Endothelial cell of umbilical vein (primary cell): ENCODE results near the gene RIF1. TPM values are rescaled to one million over a fixed set of nuclear protein-coding genes. Genes with fewer than 3 reads are reported as not detected.
A peak's percentile ranks its signal among the peaks of the same experiment; 100 is the strongest.
"Not testable (repeated sequence)": the region's sequence is repeated elsewhere in the genome, so short reads cannot be mapped to it uniquely, and the experiment has no call there.

Experiments
- BruUV-seq: library from RNA; stranded (reverse); fragments of 400-500 nt; replicated peaks from 2 replicates; lab custom pipeline; 2021; lab: Mats Ljungman, UMichigan
- CTCF ChIA-PET: fragments of 300-600, 350-600 bp; sonication (Branson Sonifier 250); formaldehyde crosslinking; loops from one replicate; lab custom pipeline; 2021; ENCODE audit warnings: antibody characterized with exemption, inconsistent platforms; lab: Charles Lee
- POLR2A ChIA-PET: fragments of 300-600, 350-600 bp; sonication (Branson Sonifier 250); formaldehyde crosslinking; loops from one replicate; lab custom pipeline; 2021; ENCODE audit warnings: antibody characterized with exemption, inconsistent platforms; lab: Charles Lee
- DNase-seq: peaks from one replicate; pipeline ENCODE4 v3.0.0-alpha.2; 2011; ENCODE audit warnings: low read depth, low spot score
- FAIRE-seq: peaks from 2 replicates; lab custom pipeline; 2011; peaks lifted over from hg19 to GRCh38; lab: Jason Lieb, UNC
- H2AFZ ChIP-seq: 2 replicates; pipeline ENCODE4 v1.6.0; 2012; ENCODE audit warnings: low read depth, low read length, control low read depth, inconsistent platforms
- H3K27ac ChIP-seq: 2 replicates; pipeline ENCODE4 v1.5.1; 2011; ENCODE audit warnings: low read depth, mild to moderate bottlenecking, control low read depth, low read length, moderate library complexity; ENCODE audit not compliant: insufficient read depth
- H3K27me3 ChIP-seq, 2 experiments: 2 replicates each; pipeline versions ENCODE4 v1.6.0 to v1.6.1; 2011; ENCODE audit warnings: low read length in 2 of 2, mixed read lengths in 1 of 2; ENCODE audit not compliant: control insufficient read depth in 2 of 2, insufficient read depth in 2 of 2
- H3K36me3 ChIP-seq, 2 experiments: 2 replicates in 1 of 2; 3 replicates in 1 of 2; pipeline ENCODE4 v1.5.1; 2011; ENCODE audit warnings: low read length in 2 of 2, mild to moderate bottlenecking in 1 of 2, moderate library complexity in 1 of 2; ENCODE audit not compliant: control insufficient read depth in 2 of 2, insufficient read depth in 2 of 2; ENCODE audit errors: extremely low read depth in 1 of 2
- H3K4me1 ChIP-seq: 3 replicates; pipeline ENCODE4 v1.5.1; 2011; ENCODE audit warnings: mild to moderate bottlenecking, low read length; ENCODE audit not compliant: control insufficient read depth, insufficient read depth; ENCODE audit errors: extremely low read depth
- H3K4me2 ChIP-seq: 2 replicates; pipeline ENCODE4 v1.6.1; 2011; ENCODE audit warnings: low read length, control low read depth, mixed read lengths; ENCODE audit not compliant: insufficient read depth
- H3K4me3 ChIP-seq, 3 experiments: fragments of 200-600 bp in 1 of 3; sonication (generic), shearing (Covaris generic) in 1 of 3; replicated peaks in 1 of 3; 2 replicates each; pipeline ENCODE4 v1.5.1; 2011 to 2016; ENCODE audit warnings: control low read depth in 3 of 3, low read length in 3 of 3, mild to moderate bottlenecking in 2 of 3, inconsistent platforms in 1 of 3, low read depth in 1 of 3, moderate library complexity in 1 of 3; ENCODE audit not compliant: insufficient read depth in 1 of 3
- H3K79me2 ChIP-seq: 2 replicates; pipeline ENCODE4 v1.6.0; 2012; ENCODE audit warnings: low read length, inconsistent platforms; ENCODE audit not compliant: control insufficient read depth, insufficient read depth
- H3K9ac ChIP-seq: replicated peaks from 2 replicates; pipeline ENCODE3; 2011; ENCODE audit warnings: low read length, control low read depth; ENCODE audit not compliant: insufficient read depth; ENCODE audit errors: extremely low read depth
- H3K9me1 ChIP-seq: replicated peaks from 3 replicates; pipeline ENCODE4 v1.6.0; 2011; ENCODE audit warnings: mild to moderate bottlenecking, low read length; ENCODE audit not compliant: control insufficient read depth, insufficient read depth; ENCODE audit errors: extremely low read depth
- H3K9me3 ChIP-seq: replicated peaks from 2 replicates; pipeline ENCODE4 v1.5.1; 2012; ENCODE audit warnings: low read length, inconsistent platforms; ENCODE audit not compliant: control insufficient read depth, insufficient read depth
- H4K20me1 ChIP-seq: replicated peaks from 2 replicates; pipeline ENCODE3; 2011; ENCODE audit warnings: mild to moderate bottlenecking, low read length; ENCODE audit not compliant: control insufficient read depth, insufficient read depth; ENCODE audit errors: extremely low read depth
- CTCF ChIP-seq, 2 donors: IDR thresholded peaks; 1 replicate in 1 of 2; 2 replicates in 1 of 2; pipeline ENCODE4 v1.5.1; 2011; ENCODE audit warnings: low read length in 2 of 2, mild to moderate bottlenecking in 2 of 2, moderate library complexity in 2 of 2, control low read depth in 1 of 2, inconsistent platforms in 1 of 2, low read depth in 1 of 2; ENCODE audit not compliant: insufficient read depth in 1 of 2; ENCODE audit errors: extremely low read depth in 1 of 2
- EZH2 ChIP-seq: IDR thresholded peaks from 2 replicates; pipeline ENCODE4 v1.6.1; 2012; ENCODE audit warnings: borderline replicate concordance, low read depth, mild to moderate bottlenecking, moderate library complexity, low read length, inconsistent platforms; ENCODE audit not compliant: severe bottlenecking
- FOS ChIP-seq: IDR thresholded peaks from 2 replicates; pipeline ENCODE4 v1.6.1; 2011; ENCODE audit warnings: mild to moderate bottlenecking, low read length, moderate library complexity, borderline replicate concordance; ENCODE audit not compliant: insufficient read depth
- GATA2 ChIP-seq: IDR thresholded peaks from 2 replicates; pipeline ENCODE4 v1.7.0; 2011; ENCODE audit warnings: low read depth, mild to moderate bottlenecking, moderate library complexity, mixed read lengths, low read length; ENCODE audit not compliant: insufficient read length, insufficient read depth
- JUN ChIP-seq: IDR thresholded peaks from 2 replicates; pipeline ENCODE4 v1.6.1; 2011; ENCODE audit warnings: borderline replicate concordance, low read depth; ENCODE audit not compliant: insufficient read length, insufficient read depth
- MAX ChIP-seq: IDR thresholded peaks from 2 replicates; pipeline ENCODE4 v1.6.1; 2011; ENCODE audit not compliant: insufficient read depth, insufficient read length
- MYC ChIP-seq: IDR thresholded peaks from one replicate; pipeline ENCODE4 v1.6.1; 2011; ENCODE audit warnings: mild to moderate bottlenecking, low read depth, low read length
- POLR2A ChIP-seq: IDR thresholded peaks from 2 replicates; pipeline ENCODE4 v1.6.1; 2012; ENCODE audit warnings: low read depth, mild to moderate bottlenecking, control low read depth, low read length
- POLR2AphosphoS5 ChIP-seq: IDR thresholded peaks from 2 replicates; pipeline ENCODE4 v1.6.1; 2012; ENCODE audit warnings: low read depth, mild to moderate bottlenecking, control low read depth, low read length, moderate library complexity; ENCODE audit not compliant: insufficient read depth
- dilution Hi-C: fragments of 300-500 bp; cut with MboI; formaldehyde crosslinking; loops from one replicate; pipeline ENCODE4 v1.15.0; 2019; ENCODE audit warnings: low sequenced_read_pairs; ENCODE audit not compliant: extremely low pct_ligation_motif_present
- intact Hi-C: fragments of 100-400 bp; cut with micrococcal nuclease; formaldehyde crosslinking; loops from one replicate; pipeline ENCODE4 v1.10.0; 2022
- polyA plus RNA-seq, 4 experiments: library from polyadenylated mRNA; depleted of rRNA in 3 of 4; stranded (reverse) in 3 of 4; unstranded in 1 of 4; fragments of >200 nt; gene quantifications; 2 replicates each; pipeline versions ENCODE4 v1.2.1 to v1.2.3, GENCODE V29; 2011 to 2012; ENCODE audit warnings: missing spikeins in 1 of 4
- total RNA-seq: library from RNA; stranded (reverse); gene quantifications from 2 replicates; pipeline ENCODE4 v1.2.3, GENCODE V29; 2021

RIF1 gene
- total and polyA plus RNA-seq, 2 donors (not counting 3 experiments of a cell fraction or from before 2014, with no cell fraction given): 5.1 to 55.3 TPM

DNA sequence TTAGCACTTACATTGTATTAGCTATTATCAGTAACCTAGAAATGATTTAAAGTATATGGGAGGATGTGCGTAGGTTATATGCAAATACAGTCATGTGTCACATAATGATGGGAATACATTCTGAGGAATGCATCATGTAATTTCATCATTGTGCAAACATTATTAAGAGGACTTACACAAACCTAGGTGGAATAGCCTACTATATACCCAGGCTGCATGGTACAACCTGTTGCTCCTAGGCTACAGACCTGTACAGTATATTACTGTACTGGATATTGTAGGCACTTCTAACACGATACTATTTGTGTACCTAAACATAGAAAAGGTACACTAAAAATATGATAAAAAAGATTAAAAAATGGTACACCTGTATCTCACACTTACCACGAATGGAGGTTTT lies 7.9 kb downstream of the RIF1 start:
- H3K4me1 ChIP-seq: no peaks in the 10 kb centered on the region
- H3K9ac ChIP-seq: no peak overlapping the region
- no peak overlapping the region for H2AFZ ChIP-seq
- no peaks in the 10 kb centered on the region for H3K27me3 ChIP-seq
- POLR2A ChIA-PET: interaction anchor here (0.6 kb wide), 1 partner anchor 10 kb away, joined by 5 read pairs; no protein-coding TSS in a partner anchor
- no peak overlapping the region for H3K4me3 ChIP-seq
- CTCF ChIA-PET: no interaction called here
- no peaks in the 10 kb centered on the region for H3K9me3 ChIP-seq
- intact Hi-C loops: no loop called here
- DNase-seq (no peak), FAIRE-seq (peak; percentile 4)
- H3K4me2 ChIP-seq: no peak overlapping the region
- TF ChIP-seq MYC: no peak
- no peak for TF ChIP-seq GATA2
- TF ChIP-seq POLR2AphosphoS5: no peak
- TF ChIP-seq JUN: no peak
- no peak for TF ChIP-seq FOS
- no peak for TF ChIP-seq EZH2
- no peak for TF ChIP-seq CTCF (IDR thresholded peaks at IDR 0.05; ENCODE audit: extremely low read depth in 1 of 2, insufficient read depth in 1 of 2, low read depth in 1 of 2, low read length in 2 of 2)
- no peak for TF ChIP-seq POLR2A
- TF ChIP-seq MAX: no peak
- H3K79me2 ChIP-seq: peaks cover 40% of the 10 kb centered on the region
- dilution Hi-C loops: no loop called here
- no peaks in the 10 kb centered on the region for H4K20me1 ChIP-seq
- BruUV-seq: no TSS peak
- no peak overlapping the region for H3K27ac ChIP-seq
- no peaks in the 10 kb centered on the region for H3K9me1 ChIP-seq
- peaks cover 4 to 39% of the 10 kb centered on the region in 2 experiments for H3K36me3 ChIP-seq

- FAIRE-seq, H3K9me3 ChIP-seq, H4K20me1 ChIP-seq, dilution Hi-C loops, H3K4me1 ChIP-seq, DNase-seq, H3K4me3 ChIP-seq, H3K27me3 ChIP-seq, BruUV-seq, H3K27ac ChIP-seq, H3K9ac ChIP-seq, H3K4me2 ChIP-seq, H2AFZ ChIP-seq, POLR2A ChIA-PET, H3K9me1 ChIP-seq, intact Hi-C loops: not testable (repeated sequence)
- H3K36me3 ChIP-seq: peaks cover 9 to 27% of the 10 kb centered on the region in 2 experiments
- peaks cover 44% of the 10 kb centered on the region for H3K79me2 ChIP-seq
- CTCF ChIA-PET: interaction anchor here (0.9 to 1.3 kb wide), 2 partner anchors 10 to 16 kb away, joined by 4 to 7 read pairs; no protein-coding TSS in a partner anchor
Observed at GRCh38 chr2:151421681-151422080, 12.0 kb downstream of the RIF1 start.
